HEK293T (cell line): ENCODE data around the gene ACSL6.

Source experiments
- ARNT ChIP-seq: fragments of 450-650 bp; IDR thresholded peaks from 2 replicates; pipeline ENCODE4 v1.6.1; 2017; ENCODE audit warnings: mild to moderate bottlenecking
- BHLHE40 ChIP-seq: fragments of 450-650 bp; IDR thresholded peaks from 2 replicates; pipeline ENCODE4 v1.6.1; 2016; ENCODE audit warnings: mild to moderate bottlenecking, moderate library complexity, borderline replicate concordance
- FOXA1 ChIP-seq: fragments of 450-650 bp; IDR thresholded peaks from 2 replicates; pipeline ENCODE4 v1.6.1; 2016; ENCODE audit warnings: mild to moderate bottlenecking
- FOXK2 ChIP-seq: fragments of 450-650 bp; IDR thresholded peaks from 2 replicates; pipeline ENCODE4 v1.6.1; 2016; ENCODE audit warnings: mild to moderate bottlenecking
- FOXM1 ChIP-seq: fragments of 450-650 bp; IDR thresholded peaks from 2 replicates; pipeline ENCODE4 v1.6.1; 2017; ENCODE audit warnings: mild to moderate bottlenecking, borderline replicate concordance
- HDGF ChIP-seq: fragments of 450-650 bp; IDR thresholded peaks from 2 replicates; pipeline ENCODE4 v1.6.1; 2017; ENCODE audit warnings: antibody characterized with exemption, borderline replicate concordance
- LEF1 ChIP-seq: fragments of 450-650 bp; IDR thresholded peaks from 2 replicates; pipeline ENCODE4 v1.6.1; 2017; ENCODE audit warnings: mild to moderate bottlenecking, borderline replicate concordance
- NFRKB ChIP-seq: fragments of 450-650 bp; IDR thresholded peaks from 2 replicates; pipeline ENCODE4 v1.6.1; 2016; ENCODE audit warnings: mild to moderate bottlenecking, moderate library complexity
- TARDBP ChIP-seq: fragments of 450-650 bp; IDR thresholded peaks from 2 replicates; pipeline ENCODE4 v1.6.1; 2016
- ZNF384 ChIP-seq: fragments of 450-650 bp; IDR thresholded peaks from 2 replicates; pipeline ENCODE4 v1.6.1; 2016

DNA sequence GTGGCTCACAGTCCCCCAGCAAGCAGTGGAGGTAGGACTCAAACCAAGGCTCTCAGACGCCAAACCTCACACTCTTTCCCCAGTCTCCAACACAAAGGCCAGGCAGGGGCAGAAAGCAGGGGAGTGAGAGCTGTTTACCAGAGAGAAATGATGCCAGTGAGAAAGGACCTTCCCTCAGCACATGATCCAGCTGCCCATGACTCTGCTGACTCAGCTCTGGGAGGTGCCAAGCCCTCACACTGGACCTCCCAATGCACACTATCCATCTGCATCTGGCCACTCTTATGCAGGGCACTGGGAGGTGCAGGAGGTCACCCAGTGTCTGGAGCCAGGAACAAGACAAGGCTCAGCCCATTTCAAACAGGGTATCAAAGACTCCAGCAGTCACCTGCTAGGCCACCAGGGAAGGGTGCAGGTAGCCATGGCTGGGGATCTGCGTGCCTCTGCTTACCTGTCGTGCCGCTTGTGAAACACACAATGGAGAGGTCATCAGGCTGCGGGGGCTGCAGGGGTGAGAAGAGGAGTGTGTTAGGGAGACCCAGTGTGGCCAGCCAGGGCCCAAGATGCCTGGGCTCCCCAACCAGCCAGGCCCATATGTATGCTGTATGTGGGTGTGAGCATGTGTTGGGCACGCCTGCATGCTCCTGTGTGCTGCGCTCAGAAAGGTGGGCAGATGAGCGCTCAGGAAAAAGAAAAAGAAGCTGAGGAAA lies 26.3 kb downstream of the ACSL6 start:
- TF ChIP-seq ARNT, result no peak
- TF ChIP-seq FOXM1, result no peak
- no peak for TF ChIP-seq LEF1
- TF ChIP-seq ZNF384, result no peak
- no peak for TF ChIP-seq TARDBP
- no peak for TF ChIP-seq BHLHE40
- no peak for TF ChIP-seq HDGF
- no peak for TF ChIP-seq FOXA1
- TF ChIP-seq FOXK2, result no peak
- no peak for TF ChIP-seq NFRKB
